Neural crest cell (in vitro differentiated cells): ENCODE data around the gene PHKB. TPM values are rescaled to one million over a fixed set of nuclear protein-coding genes. Genes with fewer than 3 reads are reported as not detected.
"Not testable (repeated sequence)": the region's sequence is repeated elsewhere in the genome, so short reads cannot be mapped to it uniquely, and the experiment has no call there.

ENCODE experiments used
- DNase-seq: peaks from one replicate; pipeline ENCODE4 v3.0.0; 2021; ENCODE audit warnings: low read depth, mixed read lengths, low spot score
- H3K27ac Mint-ChIP-seq: one replicate; pipeline ENCODE4 v1.8.0; 2021; ENCODE audit warnings: mild to moderate bottlenecking, mixed read lengths; ENCODE audit not compliant: unreplicated experiment
- H3K27me3 Mint-ChIP-seq: 2 replicates; pipeline ENCODE4 v1.8.0; 2021; ENCODE audit warnings: low read depth, mild to moderate bottlenecking, mixed read lengths
- H3K36me3 Mint-ChIP-seq: 2 replicates; pipeline ENCODE4 v1.8.0; 2021; ENCODE audit warnings: low read depth, mild to moderate bottlenecking, mixed read lengths
- H3K4me1 Mint-ChIP-seq: 2 replicates; pipeline ENCODE4 v1.8.0; 2021; ENCODE audit warnings: mixed read lengths
- H3K4me3 Mint-ChIP-seq: one replicate; pipeline ENCODE4 v1.8.0; 2021; ENCODE audit warnings: mild to moderate bottlenecking, mixed read lengths
- H3K9me3 Mint-ChIP-seq: 2 replicates; pipeline ENCODE4 v1.8.0; 2021; ENCODE audit warnings: mixed read lengths
- total RNA-seq: library from RNA; stranded (reverse); gene quantifications from 2 replicates; pipeline ENCODE4 v1.2.1, GENCODE V29; 2021
- TF ChIP-seq, protein P1 (sequence below): fragments of 200-600 bp; sonication (generic); conservative IDR thresholded peaks from 2 replicates; pipeline ENCODE4 v1.5.0; 2021; ENCODE audit warnings: antibody characterized with exemption, mild to moderate bottlenecking

The PHKB gene
- total RNA-seq, 1 donor from 2014 or later = 61.2 TPM

DNA sequence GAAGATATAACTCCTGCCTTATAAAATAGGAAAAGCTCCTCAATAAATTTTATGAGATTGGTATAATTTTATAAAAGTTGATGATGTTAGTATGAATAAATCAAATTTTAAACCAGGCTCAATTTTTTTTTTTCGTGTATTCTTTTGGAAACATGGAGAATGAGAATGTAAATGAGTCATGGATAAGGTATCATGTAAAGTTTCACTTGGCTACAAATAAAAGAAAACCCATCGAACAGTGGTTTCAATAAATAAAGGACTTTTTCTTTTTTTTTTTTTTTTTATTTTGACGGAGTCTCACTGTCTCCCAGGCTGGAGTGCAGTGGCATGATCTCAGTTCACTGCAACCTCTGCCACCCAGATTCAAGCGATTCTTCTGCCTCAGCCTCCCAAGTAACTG lies 67.3 kb downstream of the PHKB start:
- no peak overlapping the region for H3K27ac Mint-ChIP-seq
- DNase-seq = no peak
- no peak overlapping the region for H3K4me3 Mint-ChIP-seq
- peaks cover 7% of the 10 kb centered on the region for H3K9me3 Mint-ChIP-seq
- H3K36me3 Mint-ChIP-seq = peaks cover 12% of the 10 kb centered on the region
- TF ChIP-seq, protein P1, sequence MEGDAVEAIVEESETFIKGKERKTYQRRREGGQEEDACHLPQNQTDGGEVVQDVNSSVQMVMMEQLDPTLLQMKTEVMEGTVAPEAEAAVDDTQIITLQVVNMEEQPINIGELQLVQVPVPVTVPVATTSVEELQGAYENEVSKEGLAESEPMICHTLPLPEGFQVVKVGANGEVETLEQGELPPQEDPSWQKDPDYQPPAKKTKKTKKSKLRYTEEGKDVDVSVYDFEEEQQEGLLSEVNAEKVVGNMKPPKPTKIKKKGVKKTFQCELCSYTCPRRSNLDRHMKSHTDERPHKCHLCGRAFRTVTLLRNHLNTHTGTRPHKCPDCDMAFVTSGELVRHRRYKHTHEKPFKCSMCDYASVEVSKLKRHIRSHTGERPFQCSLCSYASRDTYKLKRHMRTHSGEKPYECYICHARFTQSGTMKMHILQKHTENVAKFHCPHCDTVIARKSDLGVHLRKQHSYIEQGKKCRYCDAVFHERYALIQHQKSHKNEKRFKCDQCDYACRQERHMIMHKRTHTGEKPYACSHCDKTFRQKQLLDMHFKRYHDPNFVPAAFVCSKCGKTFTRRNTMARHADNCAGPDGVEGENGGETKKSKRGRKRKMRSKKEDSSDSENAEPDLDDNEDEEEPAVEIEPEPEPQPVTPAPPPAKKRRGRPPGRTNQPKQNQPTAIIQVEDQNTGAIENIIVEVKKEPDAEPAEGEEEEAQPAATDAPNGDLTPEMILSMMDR = no peak
- H3K4me1 Mint-ChIP-seq = peaks cover 4% of the 10 kb centered on the region
- H3K27me3 Mint-ChIP-seq = no peaks in the 10 kb centered on the region

DNA sequence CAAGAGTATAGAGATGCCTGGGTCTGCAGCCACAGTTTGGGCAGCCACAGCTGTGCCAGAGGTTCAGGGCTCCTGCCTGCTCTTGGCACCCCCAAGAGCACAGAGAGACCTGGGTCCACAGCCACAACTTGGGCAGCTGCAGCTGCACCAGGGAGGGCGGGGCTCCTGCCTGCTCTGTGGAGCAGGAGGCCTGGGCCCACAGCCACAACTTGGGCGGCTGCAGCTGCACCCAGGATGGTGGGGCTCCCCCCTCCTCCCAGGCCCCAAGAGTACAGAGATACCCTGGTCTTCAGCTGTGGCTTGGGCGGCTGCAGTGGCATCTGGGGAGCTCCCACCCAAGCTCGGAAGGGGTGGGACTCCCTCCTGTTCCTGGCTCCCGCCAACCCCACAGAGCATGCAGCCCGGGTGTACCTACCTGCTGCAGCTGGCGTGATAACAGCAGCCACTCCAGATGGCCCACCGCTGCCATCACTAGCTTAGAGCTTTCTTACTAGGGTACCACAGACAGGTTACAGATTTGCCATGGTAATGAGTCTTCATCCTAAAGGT lies 72.7 kb downstream of the PHKB start:
- no peak overlapping the region for H3K4me3 Mint-ChIP-seq
- peaks cover 11% of the 10 kb centered on the region for H3K4me1 Mint-ChIP-seq

DNA sequence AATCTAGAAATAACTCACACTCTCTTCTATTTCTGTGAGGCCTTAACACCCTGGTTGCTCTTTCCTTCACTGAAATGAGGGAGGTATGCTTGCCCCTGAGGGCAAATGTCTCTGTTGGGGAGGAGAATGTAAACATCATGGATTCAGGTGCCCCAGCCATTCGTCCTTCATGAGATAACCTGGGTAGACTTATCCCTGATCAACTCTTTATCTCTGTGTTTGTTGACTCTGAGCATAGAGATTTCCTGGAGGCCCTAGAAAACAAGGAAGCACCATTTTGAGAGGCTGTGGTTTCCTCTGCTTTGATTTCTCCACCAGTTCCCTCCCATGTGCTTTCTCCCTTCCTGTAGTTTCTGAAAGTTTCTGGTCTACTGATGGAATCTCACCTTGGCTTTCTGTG lies 77.3 kb downstream of the PHKB start:
- TF ChIP-seq, protein P1 = no peak
- no peak for DNase-seq
- Mint-ChIP-seq H3K9me3 (peaks cover 6% of the 10 kb centered on the region), H3K4me1 (peaks cover 11% of the 10 kb centered on the region), H3K27ac (no peak overlapping the region), H3K27me3 (no peaks in the 10 kb centered on the region), H3K4me3 (no peak overlapping the region), H3K36me3 (peaks cover 43% of the 10 kb centered on the region)

More for the DNA sequence above, 72.7 kb downstream of the PHKB start:
- H3K9me3 Mint-ChIP-seq = no peaks in the 10 kb centered on the region
- H3K27me3 Mint-ChIP-seq = no peaks in the 10 kb centered on the region
- TF ChIP-seq, protein P1 = no peak
- H3K27ac Mint-ChIP-seq = no peak overlapping the region
- no peak for DNase-seq
- H3K36me3 Mint-ChIP-seq = peaks cover 11% of the 10 kb centered on the region

DNA sequence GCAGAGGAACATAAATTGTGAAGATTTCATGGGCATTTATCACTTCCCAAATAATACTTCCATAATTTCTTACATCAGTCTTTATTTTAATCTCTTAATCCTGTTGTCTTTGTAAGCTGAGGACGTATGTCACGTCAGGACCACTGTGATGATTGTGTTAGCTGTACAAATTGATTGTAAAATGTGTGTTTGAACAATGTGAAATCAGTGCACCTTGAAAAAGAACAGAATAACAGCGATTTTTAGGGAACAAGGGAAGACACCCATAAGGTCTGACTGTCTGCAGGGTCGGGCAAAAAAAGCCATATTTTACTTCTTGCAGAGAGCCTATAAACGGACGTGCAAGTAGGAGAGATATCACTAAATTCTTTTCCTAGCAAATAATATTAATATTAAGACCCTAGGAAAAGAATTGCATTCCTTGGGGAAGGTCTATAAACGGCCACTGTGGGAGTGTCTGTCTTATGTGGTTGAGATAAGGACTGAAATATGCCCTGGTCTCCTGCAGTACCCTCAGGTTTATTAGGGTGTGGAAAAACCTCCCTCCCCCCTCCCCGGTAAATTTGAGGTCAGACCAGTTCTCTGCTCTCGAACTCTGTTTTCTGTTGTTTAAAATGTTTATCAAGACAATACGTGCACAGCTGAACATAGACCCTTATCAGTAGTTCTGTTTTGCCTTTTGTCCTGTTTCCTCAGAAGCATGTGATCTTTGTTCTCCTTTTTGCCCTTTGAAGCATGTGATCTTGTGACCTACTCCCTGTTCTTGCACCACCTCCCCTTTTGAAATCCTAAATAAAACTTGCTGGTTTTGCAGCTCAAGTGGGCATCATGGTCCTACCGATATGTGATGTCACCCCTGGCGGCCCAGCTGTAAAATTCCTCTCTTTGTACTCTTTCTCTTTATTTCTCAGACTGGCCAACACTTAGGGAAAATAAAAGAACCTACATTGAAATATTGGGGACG lies 78.9 kb downstream of the PHKB start:
- H3K27me3 Mint-ChIP-seq, DNase-seq, H3K4me3 Mint-ChIP-seq, H3K27ac Mint-ChIP-seq: not testable (repeated sequence)
- Mint-ChIP-seq H3K9me3 (peaks cover 13% of the 10 kb centered on the region), H3K4me1 (peaks cover 11% of the 10 kb centered on the region), H3K36me3 (peaks cover 51% of the 10 kb centered on the region)

DNA sequence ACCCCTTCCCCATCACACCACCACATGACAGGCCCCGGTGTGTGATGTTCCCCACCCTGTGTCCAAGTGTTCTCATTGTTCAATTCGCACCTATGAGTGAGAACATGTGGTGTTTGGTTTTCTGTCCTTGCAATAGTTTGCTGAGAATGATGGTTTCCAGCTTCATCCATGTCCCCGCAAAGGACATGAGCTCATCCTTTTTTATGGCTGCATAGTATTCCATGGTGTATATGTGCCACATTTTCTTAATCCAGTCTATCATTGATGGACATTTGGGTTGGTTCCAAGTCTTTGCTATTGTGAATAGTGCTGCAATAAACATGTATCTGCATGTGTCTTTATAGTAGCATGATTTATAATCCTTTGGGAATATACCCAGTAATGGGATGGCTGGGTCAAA lies 80.0 kb downstream of the PHKB start:
- H3K27ac Mint-ChIP-seq, H3K4me3 Mint-ChIP-seq, DNase-seq, H3K27me3 Mint-ChIP-seq: not testable (repeated sequence)
- Mint-ChIP-seq H3K36me3 (peaks cover 61% of the 10 kb centered on the region), H3K9me3 (peaks cover 14% of the 10 kb centered on the region), H3K4me1 (peaks cover 11% of the 10 kb centered on the region)

DNA sequence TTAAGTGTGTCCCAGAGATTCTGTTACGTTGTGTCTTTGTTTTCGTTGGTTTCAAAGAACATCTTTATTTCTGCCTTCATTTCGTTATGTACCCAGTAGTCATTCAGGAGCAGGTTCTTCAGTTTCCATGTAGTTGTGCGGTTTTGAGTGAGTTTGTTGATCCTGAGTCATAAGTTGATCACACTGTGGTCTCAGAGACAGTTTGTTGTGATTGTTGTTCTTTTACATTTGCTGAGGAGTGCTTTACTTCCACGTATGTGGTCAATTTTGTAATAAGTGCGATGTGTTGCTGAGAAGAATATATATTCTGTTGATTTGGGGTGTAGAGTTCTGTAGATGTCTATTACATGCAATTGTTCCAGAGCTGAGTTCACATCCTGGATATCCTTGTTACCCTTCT lies 83.1 kb downstream of the PHKB start:
- H3K4me3 Mint-ChIP-seq, DNase-seq, H3K27ac Mint-ChIP-seq, H3K4me1 Mint-ChIP-seq, H3K27me3 Mint-ChIP-seq: not testable (repeated sequence)
- peaks cover 67% of the 10 kb centered on the region for H3K36me3 Mint-ChIP-seq
- H3K9me3 Mint-ChIP-seq = peaks cover 17% of the 10 kb centered on the region

DNA sequence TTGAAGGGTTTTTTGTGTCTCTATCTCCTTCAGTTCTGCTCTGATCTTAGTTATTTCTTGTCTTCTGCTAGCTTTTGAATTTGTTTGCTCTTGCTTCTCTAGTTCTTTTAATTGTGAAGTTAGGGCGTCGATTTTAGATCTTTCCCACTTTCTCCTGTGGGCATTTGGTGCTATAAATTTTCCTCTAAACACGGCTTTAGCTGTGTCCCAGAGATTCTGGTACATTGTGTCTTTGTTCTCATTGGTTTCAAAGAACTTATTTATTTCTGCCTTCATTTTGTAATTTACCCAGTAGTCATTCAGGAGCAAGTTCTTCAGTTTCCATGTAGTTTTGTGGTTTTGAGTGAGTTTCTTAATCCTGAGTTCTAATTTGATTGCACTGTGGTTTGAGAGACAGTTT lies 90.1 kb downstream of the PHKB start:
- H3K36me3 Mint-ChIP-seq = peaks cover 75% of the 10 kb centered on the region

DNA sequence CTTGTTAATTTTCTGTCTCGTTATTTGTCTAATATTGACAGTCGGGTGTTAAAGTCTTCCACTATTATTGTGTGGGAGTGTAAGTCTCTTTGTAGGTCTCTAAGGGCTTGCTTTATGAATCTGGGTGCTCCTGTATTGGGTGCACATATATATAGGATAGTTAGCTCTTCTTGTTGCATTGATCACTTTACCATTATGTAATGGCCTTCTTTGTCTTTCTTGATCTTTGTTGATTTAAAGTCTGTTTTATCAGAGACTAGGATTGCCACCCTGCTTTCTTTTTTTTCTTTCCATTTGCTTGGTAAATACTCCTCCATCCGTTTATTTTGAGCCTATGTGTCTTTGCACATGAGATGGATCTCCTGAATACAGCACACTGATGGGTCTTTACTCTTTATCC lies 90.6 kb downstream of the PHKB start:
- not testable (repeated sequence) for DNase-seq, H3K4me3 Mint-ChIP-seq, H3K27me3 Mint-ChIP-seq, H3K4me1 Mint-ChIP-seq, H3K27ac Mint-ChIP-seq
- Mint-ChIP-seq H3K36me3 (peaks cover 74% of the 10 kb centered on the region), H3K9me3 (peaks cover 15% of the 10 kb centered on the region)

More for the DNA sequence above, 90.1 kb downstream of the PHKB start:
- H3K27me3 Mint-ChIP-seq, DNase-seq, H3K4me1 Mint-ChIP-seq, H3K27ac Mint-ChIP-seq, H3K4me3 Mint-ChIP-seq: not testable (repeated sequence)
- H3K9me3 Mint-ChIP-seq = peaks cover 15% of the 10 kb centered on the region
